Mesendoderm (in vitro differentiated cells): ENCODE measurements around the gene FAM3C.

ENCODE experiments used
- DNase-seq: peaks from one replicate; pipeline ENCODE4 v3.0.0; 2013
- H2AK5ac ChIP-seq: 2 replicates; pipeline ENCODE4 v1.6.1; 2013; ENCODE audit warnings: low read length, inconsistent platforms
- H2BK120ac ChIP-seq: 2 replicates; pipeline ENCODE4 v1.6.1; 2013; ENCODE audit warnings: low read depth, mild to moderate bottlenecking, low read length, moderate library complexity, mixed read lengths
- H2BK15ac ChIP-seq: replicated peaks from 2 replicates; pipeline ENCODE4 v1.6.1; 2013; ENCODE audit warnings: low read depth, mild to moderate bottlenecking, moderate library complexity
- H2BK5ac ChIP-seq: 2 replicates; pipeline ENCODE4 v1.6.1; 2013; ENCODE audit warnings: low read length, inconsistent platforms
- H3K18ac ChIP-seq: 2 replicates; pipeline ENCODE4 v1.6.1; 2013; ENCODE audit warnings: mild to moderate bottlenecking, low read length, mixed read lengths
- H3K23ac ChIP-seq: one replicate; pipeline ENCODE4 v1.6.1; 2013; ENCODE audit warnings: low read length
- H3K27ac ChIP-seq: 2 replicates; pipeline ENCODE4 v1.5.1; 2013; ENCODE audit warnings: low read depth, mild to moderate bottlenecking, inconsistent platforms, low read length, moderate library complexity
- H3K27me3 ChIP-seq: 2 replicates; pipeline ENCODE4 v1.6.1; 2013; ENCODE audit warnings: low read length, control low read depth, mild to moderate bottlenecking, inconsistent platforms; ENCODE audit not compliant: insufficient read depth, poor library complexity
- H3K36me3 ChIP-seq: 2 replicates; pipeline ENCODE4 v1.6.1; 2013; ENCODE audit warnings: low read length, inconsistent platforms; ENCODE audit not compliant: control insufficient read depth, insufficient read depth
- H3K4ac ChIP-seq: one replicate; pipeline ENCODE4 v1.6.1; 2013; ENCODE audit warnings: low read depth, mild to moderate bottlenecking, low read length, moderate library complexity
- H3K4me1 ChIP-seq: 2 replicates; pipeline ENCODE4 v1.6.1; 2013; ENCODE audit warnings: low read depth, low read length, inconsistent platforms; ENCODE audit not compliant: control insufficient read depth
- H3K4me2 ChIP-seq: 2 replicates; pipeline ENCODE4 v1.6.1; 2013; ENCODE audit warnings: low read length
- H3K4me3 ChIP-seq: 2 replicates; pipeline ENCODE4 v1.5.1; 2013; ENCODE audit warnings: mild to moderate bottlenecking, low read length
- H3K56ac ChIP-seq: one replicate; pipeline ENCODE4 v1.6.1; 2013; ENCODE audit warnings: low read length
- H3K79me1 ChIP-seq: 2 replicates; pipeline ENCODE4 v1.6.1; 2013; ENCODE audit warnings: low read length, inconsistent platforms
- H3K79me2 ChIP-seq: 2 replicates; pipeline ENCODE4 v1.6.1; 2013; ENCODE audit warnings: mild to moderate bottlenecking, low read length; ENCODE audit not compliant: control insufficient read depth, insufficient read depth
- H3K9ac ChIP-seq: 2 replicates; pipeline ENCODE4 v1.6.1; 2013; ENCODE audit warnings: low read length, inconsistent platforms
- H4K5ac ChIP-seq: one replicate; pipeline ENCODE4 v1.6.1; 2013; ENCODE audit warnings: low read length
- H4K8ac ChIP-seq: one replicate; pipeline ENCODE4 v1.6.1; 2013; ENCODE audit warnings: low read depth, mild to moderate bottlenecking, control low read depth, low read length, moderate library complexity
- WGBS: extraction: QIAGEN DNeasy Blood & Tissue Kit; methylation state at CpG from one replicate; pipeline ENCODE4 v1.1.7; 2013; ENCODE audit warnings: low lambda C conversion rate, missing lambda C conversion rate; ENCODE audit not compliant: insufficient coverage; ENCODE audit errors: extremely low coverage; 5-methylcytosine and 5-hydroxymethylcytosine counted together

Gene FAM3C

GRCh38 chr7:121313793-121314676, 82.1 kb downstream of the FAM3C start:
- H4K8ac ChIP-seq, result no peak overlapping the region
- no peaks in the 10 kb centered on the region for H3K4me1 ChIP-seq
- H3K4ac ChIP-seq, result no peak overlapping the region
- H3K36me3 ChIP-seq, result no peaks in the 10 kb centered on the region
- H3K9ac ChIP-seq, result no peak overlapping the region
- no peak overlapping the region for H3K56ac ChIP-seq
- no peaks in the 10 kb centered on the region for H3K79me1 ChIP-seq
- H2BK15ac ChIP-seq, result no peak overlapping the region
- H3K27ac ChIP-seq, result no peak overlapping the region
- no peak overlapping the region for H2BK120ac ChIP-seq
- no peak overlapping the region for H2BK5ac ChIP-seq
- WGBS, result no CpG with 5 or more reads among the region's 9 CpGs
- H2AK5ac ChIP-seq, result no peak overlapping the region
- no peaks in the 10 kb centered on the region for H3K27me3 ChIP-seq
- no peak overlapping the region for H3K23ac ChIP-seq
- no peak overlapping the region for H4K5ac ChIP-seq
- H3K18ac ChIP-seq, result no peak overlapping the region
- no peak overlapping the region for H3K4me3 ChIP-seq
- H3K4me2 ChIP-seq, result no peak overlapping the region
- DNase-seq, result peak; percentile 37
- no peaks in the 10 kb centered on the region for H3K79me2 ChIP-seq

- H3K79me1 ChIP-seq, result no peaks in the 10 kb centered on the region
These were observed 82.8 kb downstream of the FAM3C start for GRCh38 chr7:121313220-121313792.

DNA sequence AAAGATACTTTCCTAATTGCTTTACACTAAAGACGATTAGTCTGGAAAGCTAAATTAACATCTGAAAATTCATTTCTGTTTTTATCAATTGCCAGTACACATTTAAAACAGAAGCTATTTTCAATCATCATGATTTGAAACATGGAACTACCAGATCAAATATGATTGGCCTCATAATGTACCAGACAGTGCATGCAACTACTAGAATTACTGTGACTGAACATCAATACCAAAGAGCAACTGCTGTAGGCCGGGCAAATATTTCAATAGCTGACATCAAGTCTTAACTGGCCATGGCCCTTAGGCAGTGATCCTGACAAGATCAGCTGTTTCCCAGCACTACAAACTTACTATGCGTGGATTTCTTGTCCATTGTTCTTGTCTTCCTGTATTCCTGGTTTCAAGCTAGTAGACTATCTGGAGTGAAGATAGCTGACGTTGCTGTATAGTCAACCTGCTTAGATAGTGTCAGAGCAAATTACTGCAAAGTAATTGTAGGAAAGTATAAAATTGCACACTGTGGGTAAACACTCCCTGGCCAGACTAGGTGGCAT, 89.0 kb downstream of the FAM3C start:
- H2BK120ac ChIP-seq, result no peak overlapping the region
- no peak overlapping the region for H3K18ac ChIP-seq
- no peak overlapping the region for H4K8ac ChIP-seq
- H3K56ac ChIP-seq, result no peak overlapping the region
- H2BK15ac ChIP-seq, result no peak overlapping the region
- no peak overlapping the region for H2BK5ac ChIP-seq
- peak overlapping the region; percentile 32 for H3K23ac ChIP-seq
- no peak overlapping the region for H3K4me3 ChIP-seq
- DNase-seq, result peak; percentile 38
- WGBS, result no CpG with 5 or more reads among the region's 4 CpGs
- no peak overlapping the region for H3K27ac ChIP-seq
- no peak overlapping the region for H4K5ac ChIP-seq
- H3K79me1 ChIP-seq, result no peaks in the 10 kb centered on the region
- H3K4me1 ChIP-seq, result no peaks in the 10 kb centered on the region
- H2AK5ac ChIP-seq, result no peak overlapping the region
- no peaks in the 10 kb centered on the region for H3K27me3 ChIP-seq
- H3K36me3 ChIP-seq, result no peaks in the 10 kb centered on the region
- H3K4me2 ChIP-seq, result no peak overlapping the region
- H3K9ac ChIP-seq, result no peak overlapping the region
- no peaks in the 10 kb centered on the region for H3K79me2 ChIP-seq
- no peak overlapping the region for H3K4ac ChIP-seq

More at GRCh38 chr7:121313220-121313792, 82.8 kb downstream of the FAM3C start:
- H3K79me2 ChIP-seq, result no peaks in the 10 kb centered on the region
- H4K8ac ChIP-seq, result no peak overlapping the region
- H2BK120ac ChIP-seq, result no peak overlapping the region
- no peak overlapping the region for H3K4me3 ChIP-seq
- WGBS, result no CpG with 5 or more reads among the region's 3 CpGs
- no peaks in the 10 kb centered on the region for H3K4me1 ChIP-seq
- H4K5ac ChIP-seq, result no peak overlapping the region
- no peak overlapping the region for H3K23ac ChIP-seq
- no peaks in the 10 kb centered on the region for H3K27me3 ChIP-seq
- H3K36me3 ChIP-seq, result no peaks in the 10 kb centered on the region
- H3K18ac ChIP-seq, result no peak overlapping the region
- H3K9ac ChIP-seq, result no peak overlapping the region
- H2BK15ac ChIP-seq, result no peak overlapping the region
- no peak overlapping the region for H3K56ac ChIP-seq
- no peak overlapping the region for H3K27ac ChIP-seq
- no peak overlapping the region for H2BK5ac ChIP-seq
- DNase-seq, result no peak
- no peak overlapping the region for H3K4ac ChIP-seq
- no peak overlapping the region for H2AK5ac ChIP-seq
- H3K4me2 ChIP-seq, result no peak overlapping the region

- Histone ChIP-seq H2BK5ac (no peak overlapping the region), H3K27me3 (no peaks in the 10 kb centered on the region), H3K4me1 (no peaks in the 10 kb centered on the region), H2BK120ac (no peak overlapping the region), H3K27ac (no peak overlapping the region), H3K4ac (no peak overlapping the region), H2BK15ac (no peak overlapping the region), H3K56ac (no peak overlapping the region), H3K4me3 (no peak overlapping the region), H2AK5ac (no peak overlapping the region), H3K36me3 (no peaks in the 10 kb centered on the region), H4K5ac (no peak overlapping the region), H4K8ac (no peak overlapping the region), H3K18ac (no peak overlapping the region), H3K9ac (no peak overlapping the region), H3K79me2 (no peaks in the 10 kb centered on the region), H3K23ac (no peak overlapping the region), H3K79me1 (no peaks in the 10 kb centered on the region), H3K4me2 (no peak overlapping the region)
- WGBS, result no CpG with 5 or more reads among the region's 3 CpGs
- no peak for DNase-seq
These were observed 89.5 kb downstream of the FAM3C start for GRCh38 chr7:121306565-121306964.

DNA sequence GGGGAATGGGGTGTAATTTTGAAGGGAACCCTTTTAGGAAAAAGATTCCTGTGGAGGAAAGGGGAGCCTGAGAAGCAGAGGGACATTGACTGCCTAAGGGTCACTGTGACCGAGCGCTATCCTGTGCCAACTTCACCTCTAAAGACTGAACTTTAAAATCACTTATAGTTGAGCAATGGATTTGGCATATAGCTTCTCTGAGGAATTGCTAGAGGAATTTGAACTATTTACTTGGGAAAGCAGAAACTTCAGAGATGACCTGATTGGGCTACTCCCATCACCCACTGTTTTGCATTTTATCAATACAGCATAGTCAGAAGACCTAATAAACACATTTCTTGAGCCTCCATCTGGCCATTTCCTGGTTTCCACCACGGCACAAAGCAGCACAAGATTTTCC, 91.0 kb downstream of the FAM3C start:
- Histone ChIP-seq H4K5ac (no peak overlapping the region), H2BK5ac (no peak overlapping the region), H3K4ac (no peak overlapping the region), H3K56ac (no peak overlapping the region), H4K8ac (no peak overlapping the region), H3K27me3 (no peaks in the 10 kb centered on the region), H2BK15ac (no peak overlapping the region), H3K23ac (no peak overlapping the region), H3K4me2 (no peak overlapping the region), H3K27ac (no peak overlapping the region), H3K4me1 (no peaks in the 10 kb centered on the region), H3K4me3 (no peak overlapping the region), H3K36me3 (no peaks in the 10 kb centered on the region), H3K9ac (no peak overlapping the region), H3K18ac (no peak overlapping the region), H2BK120ac (no peak overlapping the region), H3K79me1 (no peaks in the 10 kb centered on the region), H2AK5ac (no peak overlapping the region), H3K79me2 (no peaks in the 10 kb centered on the region)
- DNase-seq, result peak; percentile 60
- no CpG with 5 or more reads among the region's 3 CpGs for WGBS
